HCT116 (cell line): Measurements from ENCODE around the gene ZNF618. TPM values are rescaled to one million over a fixed set of nuclear protein-coding genes. Genes with fewer than 3 reads are reported as not detected.

Source experiments
- ATAC-seq: fragments of 200-7000 bp; cut with Tn5 transposase; 2 replicates; pipeline ENCODE4 v1.9.1; 2020; ENCODE audit warnings: mild to moderate bottlenecking, moderate library complexity
- BruUV-seq: library from RNA; stranded (reverse); fragments of 400-500 nt; replicated peaks from 2 replicates; lab custom pipeline; 2021; lab: Mats Ljungman, UMichigan
- CTCF ChIA-PET: fragments of 300-600 bp; sonication (Branson Sonifier 250); formaldehyde crosslinking; loops from one replicate; lab custom pipeline; 2021; ENCODE audit warnings: antibody characterized with exemption; lab: Charles Lee
- POLR2A ChIA-PET: fragments of 300-600, 350-600 bp; sonication (Branson Sonifier 250); formaldehyde crosslinking; loops from one replicate; lab custom pipeline; 2021; ENCODE audit warnings: antibody characterized with exemption; lab: Charles Lee
- RAD21 ChIA-PET, 2 experiments: fragments of 300-600 bp; sonication (Branson Sonifier 250); formaldehyde crosslinking; loops; one replicate each; lab custom pipeline; 2023; ENCODE audit warnings: low total read pairs in 2 of 2; ENCODE audit not compliant: uncharacterized antibody in 2 of 2, unreplicated experiment in 2 of 2, low non-redundant PET in 1 of 2; lab: Charles Lee
- DNase-seq: peaks from one replicate; pipeline ENCODE4 v3.0.0-alpha.2; 2010; ENCODE audit warnings: low read depth, low spot score
- H2AFZ ChIP-seq: fragments of 200-600 bp; shearing (Covaris generic), sonication (generic); 2 replicates; pipeline ENCODE4 v1.6.1; 2017; ENCODE audit warnings: low read depth, mixed run types, mixed read lengths, antibody characterized with exemption, low read length; ENCODE audit not compliant: poor library complexity, severe bottlenecking
- H3K27ac ChIP-seq: 2 replicates; pipeline ENCODE4 v1.5.1; 2012; ENCODE audit warnings: low read depth, low read length
- H3K27me3 ChIP-seq: fragments of 200-600 bp; sonication (generic); 2 replicates; pipeline ENCODE4 v1.6.1; 2016; ENCODE audit warnings: mixed run types, low read length, mixed read lengths; ENCODE audit not compliant: insufficient read depth
- H3K36me3 ChIP-seq, 2 experiments: fragments of 200-500 bp in 1 of 2; fragments of 200-600 bp in 1 of 2; sonication (Bioruptor generic) in 1 of 2; sonication (generic) in 1 of 2; 2 replicates each; pipeline versions ENCODE4 v1.5.1 to v1.6.1; 2014 to 2016; ENCODE audit warnings: low read length in 2 of 2, inconsistent platforms in 1 of 2, mixed read lengths in 1 of 2, mixed run types in 1 of 2; ENCODE audit not compliant: insufficient read depth in 2 of 2, control insufficient read depth in 1 of 2
- H3K4me1 ChIP-seq, 2 experiments: fragments of 200-600 bp in 1 of 2; sonication (generic) in 1 of 2; 2 replicates each; pipeline versions ENCODE4 v1.5.1 to v1.6.1; 2012 to 2017; ENCODE audit warnings: low read length in 2 of 2, inconsistent platforms in 1 of 2, mild to moderate bottlenecking in 1 of 2, mixed read lengths in 1 of 2, mixed run types in 1 of 2, moderate library complexity in 1 of 2; ENCODE audit not compliant: insufficient read depth in 2 of 2, control insufficient read depth in 1 of 2
- H3K4me2 ChIP-seq: fragments of 200-600 bp; sonication (generic); 2 replicates; pipeline ENCODE4 v1.6.1; 2017; ENCODE audit warnings: mixed run types, low read length, mixed read lengths
- H3K4me3 ChIP-seq, 2 experiments: fragments of 200-600 bp in 1 of 2; sonication (generic) in 1 of 2; replicated peaks in 1 of 2; 2 replicates each; pipeline ENCODE4 v1.5.1; 2011 to 2016; ENCODE audit warnings: low read length in 2 of 2, control low read depth in 1 of 2, low read depth in 1 of 2, mild to moderate bottlenecking in 1 of 2, mixed read lengths in 1 of 2, mixed run types in 1 of 2
- H3K79me2 ChIP-seq: fragments of 200-600 bp; sonication (generic); 2 replicates; pipeline ENCODE4 v1.6.1; 2017; ENCODE audit warnings: mild to moderate bottlenecking, mixed run types, low read length, moderate library complexity, mixed read lengths; ENCODE audit not compliant: insufficient read depth
- H3K9ac ChIP-seq: fragments of 200-600 bp; sonication (generic); 2 replicates; pipeline ENCODE4 v1.6.1; 2016; ENCODE audit warnings: low read length, mixed read lengths
- H3K9me2 ChIP-seq: fragments of 200-600 bp; sonication (generic), shearing (Covaris generic); 2 replicates; pipeline ENCODE4 v1.6.1; 2017; ENCODE audit warnings: mixed run types, mild to moderate bottlenecking, moderate library complexity; ENCODE audit not compliant: insufficient read depth
- H3K9me3 ChIP-seq, 2 experiments: fragments of 200-500 bp in 1 of 2; fragments of 200-600 bp in 1 of 2; sonication (Bioruptor generic) in 1 of 2; sonication (generic) in 1 of 2; 2 replicates each; pipeline ENCODE4 v1.6.1; 2014 to 2017; ENCODE audit warnings: low read length in 2 of 2, mixed read lengths in 2 of 2, inconsistent platforms in 1 of 2, low read depth in 1 of 2, mild to moderate bottlenecking in 1 of 2, mixed run types in 1 of 2, moderate library complexity in 1 of 2; ENCODE audit not compliant: control insufficient read depth in 1 of 2, insufficient read depth in 1 of 2
- H4K20me1 ChIP-seq: fragments of 200-600 bp; sonication (generic), shearing (Covaris generic); 2 replicates; pipeline ENCODE4 v1.6.1; 2017; ENCODE audit warnings: mixed run types, mild to moderate bottlenecking, moderate library complexity; ENCODE audit not compliant: insufficient read depth
- ATF3 ChIP-seq: IDR thresholded peaks from 2 replicates; pipeline ENCODE4 v1.6.1; 2012
- CEBPB ChIP-seq: IDR thresholded peaks from 2 replicates; pipeline ENCODE4 v1.6.1; 2012; ENCODE audit warnings: low read depth
- EGR1 ChIP-seq: IDR thresholded peaks from 2 replicates; pipeline ENCODE4 v1.6.1; 2012; ENCODE audit warnings: low read depth
- MAX ChIP-seq: IDR thresholded peaks from 2 replicates; pipeline ENCODE4 v1.6.1; 2012
- POLR2A ChIP-seq: IDR thresholded peaks from 2 replicates; pipeline ENCODE4 v1.7.0; 2011; ENCODE audit warnings: borderline replicate concordance; ENCODE audit not compliant: insufficient read depth, insufficient read length; ENCODE audit errors: extremely low read depth
- RAD21 ChIP-seq: IDR thresholded peaks from 2 replicates; pipeline ENCODE4 v1.6.1; 2012; ENCODE audit warnings: low read depth, mild to moderate bottlenecking
- SIN3A ChIP-seq: IDR thresholded peaks from 2 replicates; pipeline ENCODE4 v1.6.1; 2012; ENCODE audit warnings: low read depth
- SP1 ChIP-seq: IDR thresholded peaks from 2 replicates; pipeline ENCODE4 v1.6.1; 2012; ENCODE audit warnings: low read depth
- SRF ChIP-seq: IDR thresholded peaks from 2 replicates; pipeline ENCODE4 v1.6.1; 2012; ENCODE audit warnings: low read depth
- TCF7L2 ChIP-seq: IDR thresholded peaks from 2 replicates; pipeline ENCODE4 v1.7.0; 2011; ENCODE audit warnings: borderline replicate concordance, inconsistent platforms; ENCODE audit not compliant: insufficient read depth, insufficient read length; ENCODE audit errors: extremely low read depth
- YY1 ChIP-seq: IDR thresholded peaks from 2 replicates; pipeline ENCODE4 v1.6.1; 2011; ENCODE audit warnings: low read length, low read depth, moderate library complexity, mild to moderate bottlenecking; ENCODE audit not compliant: insufficient replicate concordance; ENCODE audit errors: extremely low read depth
- ZBTB33 ChIP-seq: IDR thresholded peaks from 2 replicates; pipeline ENCODE4 v1.6.1; 2011; ENCODE audit warnings: mild to moderate bottlenecking, low read length, moderate library complexity; ENCODE audit not compliant: insufficient replicate concordance; ENCODE audit errors: extremely low read depth
- ZFX ChIP-seq: fragments of 450-650 bp; IDR thresholded peaks from 2 replicates; pipeline ENCODE4 v1.6.1; 2017
- ZNF274 ChIP-seq: fragments of 200-500 bp; sonication (Bioruptor generic); IDR thresholded peaks from 2 replicates; pipeline ENCODE4 v1.6.1; 2014; ENCODE audit warnings: mild to moderate bottlenecking, low read depth, low read length, inconsistent platforms
- intact Hi-C: fragments of 100-400 bp; cut with micrococcal nuclease; formaldehyde crosslinking; loops from 2 replicates; pipeline ENCODE4 v1.10.0; 2022
- total RNA-seq: library from RNA; stranded (reverse); gene quantifications from one replicate; pipeline ENCODE4 v1.2.1, GENCODE V29; 2021; ENCODE audit not compliant: unreplicated experiment

Gene ZNF618
- total RNA-seq, 1 experiment from 2014 or later: 13.5 TPM

GRCh38 chr9:113953531-113953930 is 77.4 kb downstream of the ZNF618 start:
- H3K4me2 ChIP-seq: no peak overlapping the region
- H2AFZ ChIP-seq: no peak overlapping the region
- CTCF ChIA-PET: no interaction called here
- no TSS peak for BruUV-seq
- TF ChIP-seq EGR1 (no peak), YY1 (no peak), SRF (no peak), POLR2A (no peak), SP1 (no peak), ZNF274 (no peak), ZBTB33 (no peak), ZFX (no peak), CEBPB (no peak), RAD21 (no peak), ATF3 (no peak), MAX (no peak), SIN3A (no peak), TCF7L2 (no peak)
- RAD21 ChIA-PET: no interaction called here
- H3K9ac ChIP-seq: no peak overlapping the region
- POLR2A ChIA-PET: no interaction called here
- no peaks in the 10 kb centered on the region for H4K20me1 ChIP-seq
- H3K4me3 ChIP-seq: no peak overlapping the region
- no peaks in the 10 kb centered on the region for H3K9me3 ChIP-seq
- H3K27ac ChIP-seq: no peak overlapping the region
- no peaks in the 10 kb centered on the region for H3K36me3 ChIP-seq
- intact Hi-C loops: no loop called here
- H3K4me1 ChIP-seq: peaks cover 8 to 9% of the 10 kb centered on the region in 2 experiments
- no peaks in the 10 kb centered on the region for H3K79me2 ChIP-seq
- no peaks in the 10 kb centered on the region for H3K27me3 ChIP-seq
- ATAC-seq: no peak
- no peak for DNase-seq
- H3K9me2 ChIP-seq: no peaks in the 10 kb centered on the region
